ENCODE data around the gene NFKBIE.

DNA sequence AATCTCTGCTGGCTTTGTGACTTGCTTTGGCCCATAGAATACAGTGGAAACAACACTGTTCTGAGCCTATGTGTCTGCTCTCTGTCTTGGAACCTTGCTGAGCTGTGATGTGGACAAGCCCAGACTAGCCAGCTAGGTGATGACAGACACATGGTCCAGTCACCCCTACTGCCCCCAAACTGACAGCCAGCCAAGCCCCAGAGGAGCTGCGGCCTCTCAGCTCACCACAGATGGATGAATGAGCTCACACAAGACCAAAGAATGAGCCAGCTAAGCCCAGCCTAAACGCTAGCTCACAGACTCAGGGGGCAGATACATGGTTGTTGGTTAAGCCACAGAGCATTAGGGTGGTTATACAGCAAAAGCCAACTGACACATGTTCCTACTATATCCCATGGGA, 43.7 kb upstream of the NFKBIE start:
- no peak for TF ChIP-seq EZH2phosphoT487 (IDR thresholded peaks at IDR 0.05; ENCODE audit: borderline replicate concordance)
- TF ChIP-seq, protein P1, sequence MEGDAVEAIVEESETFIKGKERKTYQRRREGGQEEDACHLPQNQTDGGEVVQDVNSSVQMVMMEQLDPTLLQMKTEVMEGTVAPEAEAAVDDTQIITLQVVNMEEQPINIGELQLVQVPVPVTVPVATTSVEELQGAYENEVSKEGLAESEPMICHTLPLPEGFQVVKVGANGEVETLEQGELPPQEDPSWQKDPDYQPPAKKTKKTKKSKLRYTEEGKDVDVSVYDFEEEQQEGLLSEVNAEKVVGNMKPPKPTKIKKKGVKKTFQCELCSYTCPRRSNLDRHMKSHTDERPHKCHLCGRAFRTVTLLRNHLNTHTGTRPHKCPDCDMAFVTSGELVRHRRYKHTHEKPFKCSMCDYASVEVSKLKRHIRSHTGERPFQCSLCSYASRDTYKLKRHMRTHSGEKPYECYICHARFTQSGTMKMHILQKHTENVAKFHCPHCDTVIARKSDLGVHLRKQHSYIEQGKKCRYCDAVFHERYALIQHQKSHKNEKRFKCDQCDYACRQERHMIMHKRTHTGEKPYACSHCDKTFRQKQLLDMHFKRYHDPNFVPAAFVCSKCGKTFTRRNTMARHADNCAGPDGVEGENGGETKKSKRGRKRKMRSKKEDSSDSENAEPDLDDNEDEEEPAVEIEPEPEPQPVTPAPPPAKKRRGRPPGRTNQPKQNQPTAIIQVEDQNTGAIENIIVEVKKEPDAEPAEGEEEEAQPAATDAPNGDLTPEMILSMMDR (conservative IDR thresholded peaks at IDR 0.05; ENCODE audit: low read length): no peak
